SKM-1 (cell line): ENCODE results near the gene PEX11B.
A peak's percentile ranks its signal among the peaks of the same experiment; 100 is the strongest.
"Not testable (repeated sequence)": the region's sequence is repeated elsewhere in the genome, so short reads cannot be mapped to it uniquely, and the experiment has no call there.

ENCODE experiments used
- DNase-seq: peaks from one replicate; lab custom pipeline; 2025; ENCODE audit not compliant: unreplicated experiment; lab: John Stamatoyannopoulos, UW

PEX11B gene

DNA sequence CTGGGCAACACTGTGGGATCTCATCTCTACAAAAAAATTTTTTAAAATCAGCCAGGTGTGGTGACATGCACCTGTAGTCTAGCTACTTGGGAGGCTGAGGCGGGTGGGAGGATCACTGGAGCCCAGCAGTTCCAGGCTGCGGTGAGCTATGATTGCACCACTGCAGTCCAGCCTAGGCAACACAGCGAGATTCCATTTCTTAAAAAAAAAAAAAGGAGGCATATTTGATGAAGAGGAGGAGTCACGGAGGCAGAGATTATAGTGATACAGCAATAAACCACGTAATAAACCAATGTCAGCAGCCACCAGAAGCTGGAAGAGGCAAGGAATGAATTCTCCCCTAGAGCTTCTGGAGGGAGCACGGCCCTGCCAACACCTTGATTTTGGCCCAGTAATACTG lies 35.3 kb upstream of the PEX11B start:
- no peak for DNase-seq

- no peak for DNase-seq
These were observed 34.4 kb upstream of the PEX11B start for GRCh38 chr1:145952903-145953302.

DNA sequence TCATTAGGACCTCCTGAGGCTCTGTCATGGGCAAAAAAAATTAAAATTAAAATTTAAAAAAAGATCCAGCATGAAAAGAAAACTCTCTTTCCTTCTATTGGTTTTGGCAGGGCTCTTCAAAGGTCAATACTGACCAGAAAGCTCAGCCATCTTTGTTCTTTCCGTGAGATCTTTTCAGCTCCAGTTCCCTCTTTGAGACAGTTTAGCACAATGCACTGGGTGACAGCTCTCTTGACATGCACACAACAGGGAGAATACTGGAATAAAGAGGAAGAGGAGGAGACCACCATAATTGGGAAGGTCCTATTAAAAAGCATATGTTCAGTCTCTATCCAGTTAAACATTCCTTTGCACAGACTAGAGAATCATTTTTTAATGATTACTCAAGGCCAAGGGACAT lies 33.0 kb upstream of the PEX11B start:
- DNase-seq = no peak

- DNase-seq = no peak
These were observed 30.7 kb upstream of the PEX11B start for GRCh38 chr1:145949219-145949618.

DNA sequence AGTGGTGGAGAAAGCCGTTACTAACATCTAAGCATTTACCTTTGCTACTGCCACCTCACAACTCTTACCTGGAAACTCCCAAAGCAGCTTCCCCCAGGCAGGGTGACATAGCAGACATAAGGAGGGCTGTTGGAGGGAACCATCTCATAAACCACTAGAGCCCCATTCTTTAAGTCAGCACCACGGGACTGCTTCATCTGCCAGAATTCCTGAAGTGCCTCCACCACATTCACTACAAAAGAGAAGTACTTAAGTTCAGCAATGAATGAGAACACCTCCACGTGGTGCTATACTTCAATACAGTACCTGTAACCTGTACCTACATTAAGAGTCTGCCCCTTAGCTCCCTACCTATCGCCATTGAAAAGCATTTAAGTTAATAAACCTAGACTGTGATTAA lies 29.0 kb upstream of the PEX11B start:
- no peak for DNase-seq

DNA sequence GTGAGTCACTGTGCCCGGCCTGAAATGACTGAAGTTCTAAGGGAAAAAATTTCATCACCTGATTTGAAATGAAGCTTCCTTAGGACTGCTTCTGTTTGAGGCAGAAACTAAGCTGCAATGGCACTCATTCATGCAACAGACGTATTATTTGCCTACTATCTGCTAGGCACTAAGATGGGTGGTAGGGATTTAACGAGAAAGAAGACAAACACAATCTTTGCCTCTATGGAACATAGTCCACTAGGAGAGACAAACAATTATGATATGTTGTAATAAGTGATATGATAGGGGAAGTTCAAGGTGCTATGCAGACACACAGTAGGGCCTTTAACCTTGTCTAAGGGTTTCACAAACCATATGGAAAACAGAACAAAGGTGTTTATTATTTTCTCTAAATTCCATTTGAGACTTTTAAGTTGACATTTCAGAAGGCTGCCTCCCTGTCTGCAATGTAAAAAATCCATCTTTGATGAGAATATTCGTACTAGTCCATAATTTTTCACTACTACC lies 28.0 kb upstream of the PEX11B start:
- no peak for DNase-seq

DNA sequence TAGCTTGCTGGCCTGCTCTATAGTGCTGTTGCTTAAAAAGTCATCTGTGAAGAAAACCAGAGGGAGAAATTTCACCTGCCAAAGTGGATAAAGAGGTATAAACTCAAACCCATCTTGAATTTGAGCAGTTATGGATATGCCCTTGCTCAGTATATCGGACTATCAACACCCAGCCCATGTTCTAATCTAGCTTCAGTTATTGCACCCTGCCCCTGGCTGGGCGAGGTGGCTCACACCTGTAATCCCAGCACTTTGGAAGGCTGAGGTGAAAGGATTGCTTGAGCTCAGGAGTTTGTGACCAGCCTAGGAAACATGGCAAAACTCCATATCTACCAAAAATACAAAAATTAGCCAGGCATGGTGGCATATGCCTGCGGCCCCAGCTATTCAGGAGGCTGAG lies 26.0 kb upstream of the PEX11B start:
- no peak for DNase-seq

GRCh38 chr1:145942871-145943270 lies 24.4 kb upstream of the PEX11B start:
- DNase-seq = no peak

GRCh38 chr1:145942405-145942804 lies 23.9 kb upstream of the PEX11B start:
- DNase-seq = no peak

- no peak for DNase-seq
These were observed 18.9 kb upstream of the PEX11B start for GRCh38 chr1:145937436-145937835.

- no peak for DNase-seq
These were observed 17.7 kb upstream of the PEX11B start for GRCh38 chr1:145936247-145936646.

- DNase-seq = no peak
These were observed 17.2 kb upstream of the PEX11B start for GRCh38 chr1:145935708-145936107.

DNA sequence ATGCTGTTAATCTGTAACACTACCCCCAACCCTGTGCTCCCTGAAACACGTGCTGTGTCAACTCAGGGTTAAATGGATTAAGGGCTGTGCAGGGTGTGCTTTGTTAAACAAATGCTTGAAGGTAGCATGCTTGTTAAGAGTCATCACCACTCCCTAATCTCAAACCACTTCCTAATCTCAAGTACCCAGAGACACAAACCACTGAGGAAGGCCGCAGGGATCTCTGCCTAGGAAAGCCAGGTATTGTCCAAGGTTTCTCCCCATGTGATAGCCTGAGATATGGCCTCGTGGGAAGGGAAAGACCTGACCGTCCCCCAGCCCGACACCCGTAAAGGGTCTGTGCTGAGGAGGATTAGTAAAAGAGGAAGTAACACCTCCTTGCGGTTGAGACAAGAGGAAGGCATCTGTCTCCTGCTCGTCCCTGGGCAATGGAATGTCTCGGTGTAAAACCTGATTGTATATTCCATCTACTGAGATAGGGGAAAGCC lies 14.0 kb upstream of the PEX11B start:
- peak; percentile 57 for DNase-seq

DNA sequence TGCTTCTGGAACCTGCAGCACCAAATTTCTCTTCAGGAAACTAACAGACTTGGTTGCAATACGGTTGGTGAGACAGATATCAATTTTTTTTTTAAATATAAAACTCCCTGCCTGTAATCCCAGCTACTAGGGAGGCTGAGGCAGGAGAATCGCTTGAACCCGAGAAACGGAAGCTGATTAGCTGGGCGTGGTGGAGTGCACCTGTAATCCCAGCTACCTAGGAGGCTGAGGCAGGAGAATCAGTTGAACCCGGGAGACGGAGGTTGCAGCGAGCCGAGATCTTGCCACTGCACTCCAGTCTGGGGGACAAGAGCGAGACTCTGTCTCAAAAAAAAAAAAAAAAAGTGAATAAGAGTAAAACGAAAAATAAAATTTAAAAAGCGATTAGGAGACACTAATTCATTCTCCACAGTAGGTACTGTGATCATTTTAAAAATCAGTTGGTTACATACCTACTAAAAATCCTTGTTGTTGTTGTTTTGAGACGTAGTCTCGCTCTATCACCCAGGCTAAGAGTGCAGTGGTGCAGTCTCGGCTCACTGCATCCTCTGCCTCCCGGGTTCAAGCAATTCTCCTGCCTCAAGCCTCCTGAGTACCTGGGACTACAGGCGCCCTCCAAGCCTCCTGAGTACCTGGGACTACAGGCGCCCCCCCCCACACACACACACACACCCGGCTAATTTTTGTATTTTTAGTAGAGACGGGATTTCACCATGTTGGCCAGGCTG lies 9.6 kb upstream of the PEX11B start:
- no peak for DNase-seq

- peak; percentile 100 for DNase-seq
These were observed 8.8 kb upstream of the PEX11B start, which contains the start of gene RBM8A for GRCh38 chr1:145927063-145927886. RBM8A (minus strand) TSS chr1:145927484; CDS start chr1:145927426, 58 bp downstream.

GRCh38 chr1:145926686-145927062 lies 8.2 kb upstream of the PEX11B start:
- no peak for DNase-seq

DNA sequence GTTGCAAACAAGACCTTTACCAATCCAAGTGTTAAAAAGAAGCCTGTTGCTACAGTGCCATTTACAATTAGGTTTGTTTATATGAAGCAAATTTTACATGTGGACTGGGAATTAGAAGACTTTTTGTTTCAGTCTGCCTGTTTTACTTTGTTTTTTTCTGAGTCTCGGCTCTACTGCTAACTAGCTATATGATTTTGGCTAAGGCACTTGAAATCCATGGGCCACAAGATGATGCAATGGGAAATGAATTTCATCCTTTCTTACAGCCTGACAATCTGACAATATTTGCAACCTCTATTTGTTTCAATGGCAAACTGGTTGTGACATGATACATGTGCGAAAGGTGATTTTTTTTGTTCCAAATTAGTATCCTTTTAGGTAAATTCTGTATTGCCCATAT lies 3.7 kb upstream of the PEX11B start:
- DNase-seq = no peak

GRCh38 chr1:145920297-145920696 lies 1.8 kb upstream of the PEX11B start:
- DNase-seq = not testable (repeated sequence)

DNA sequence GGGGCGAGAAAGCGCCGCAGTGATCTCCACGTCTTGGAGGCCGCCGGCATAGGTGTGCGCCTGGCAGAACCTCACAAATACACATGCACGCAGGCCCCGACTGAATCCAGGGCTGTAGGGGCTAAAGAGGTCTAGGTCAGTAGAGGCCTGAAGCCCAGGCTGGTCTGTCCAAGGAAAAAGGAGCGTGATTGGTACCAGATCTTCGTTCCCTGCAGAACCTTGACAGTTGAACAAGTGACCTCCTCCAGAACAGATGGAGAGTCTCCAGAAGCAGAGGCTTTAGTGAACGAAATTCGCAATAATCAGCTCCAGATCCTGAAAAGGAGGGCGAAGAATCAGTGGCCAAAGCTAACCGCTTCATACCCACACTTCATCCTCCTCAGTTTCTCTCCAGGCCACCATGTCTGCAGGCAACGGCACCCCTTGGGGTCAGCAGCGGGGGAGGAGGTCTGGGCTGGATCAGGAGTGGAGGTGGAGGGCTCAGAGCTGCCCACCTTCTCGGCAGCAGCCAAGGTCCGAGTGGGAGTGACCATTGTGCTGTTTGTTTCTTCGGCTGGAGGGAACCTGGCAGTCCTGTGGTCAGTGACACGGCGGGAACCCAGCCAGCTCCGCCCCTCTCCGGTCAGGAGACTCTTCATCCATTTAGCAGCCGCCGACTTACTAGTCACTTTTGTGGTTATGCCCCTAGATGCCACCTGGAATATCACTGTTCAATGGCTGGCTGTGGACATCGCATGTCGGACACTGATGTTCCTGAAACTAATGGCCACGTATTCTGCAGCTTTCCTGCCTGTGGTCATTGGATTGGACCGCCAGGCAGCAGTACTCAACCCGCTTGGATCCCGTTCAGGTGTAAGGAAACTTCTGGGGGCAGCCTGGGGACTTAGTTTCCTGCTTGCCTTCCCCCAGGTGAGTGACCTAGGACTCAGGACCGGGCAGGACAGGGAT lies 749 bp upstream of the PEX11B start:
- no peak for DNase-seq

- DNase-seq = no peak
These were observed 922 bp downstream of the PEX11B start for GRCh38 chr1:145917595-145917994.

DNA sequence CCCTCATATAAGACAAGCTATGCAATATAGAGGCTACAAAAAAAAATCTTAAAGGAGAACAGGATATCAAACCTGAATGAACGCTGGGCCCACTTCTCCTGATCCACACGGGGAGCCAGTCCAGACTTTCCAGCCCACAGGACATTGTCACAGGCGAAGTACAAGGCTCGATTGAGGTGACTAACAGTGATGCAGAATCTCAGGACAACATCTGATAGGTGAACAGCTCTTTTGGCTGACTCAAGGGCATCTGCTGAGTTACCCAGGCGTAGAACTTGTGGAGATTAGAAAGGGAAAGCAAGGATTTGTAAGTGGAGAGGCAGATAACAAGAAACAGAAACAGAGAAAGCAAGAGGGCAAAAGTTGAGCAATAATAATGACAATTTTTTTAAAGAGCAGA lies 1.8 kb downstream of the PEX11B start:
- DNase-seq = no peak
